IPS DF 19.7 (cell line): ENCODE measurements around the gene DDA1.
"Not testable (repeated sequence)": the region's sequence is repeated elsewhere in the genome, so short reads cannot be mapped to it uniquely, and the experiment has no call there.

Source experiments
- DNase-seq: peaks from one replicate; pipeline ENCODE4 v3.0.0-alpha.2; 2013; ENCODE audit warnings: low read depth, low spot score

Gene DDA1

DNA sequence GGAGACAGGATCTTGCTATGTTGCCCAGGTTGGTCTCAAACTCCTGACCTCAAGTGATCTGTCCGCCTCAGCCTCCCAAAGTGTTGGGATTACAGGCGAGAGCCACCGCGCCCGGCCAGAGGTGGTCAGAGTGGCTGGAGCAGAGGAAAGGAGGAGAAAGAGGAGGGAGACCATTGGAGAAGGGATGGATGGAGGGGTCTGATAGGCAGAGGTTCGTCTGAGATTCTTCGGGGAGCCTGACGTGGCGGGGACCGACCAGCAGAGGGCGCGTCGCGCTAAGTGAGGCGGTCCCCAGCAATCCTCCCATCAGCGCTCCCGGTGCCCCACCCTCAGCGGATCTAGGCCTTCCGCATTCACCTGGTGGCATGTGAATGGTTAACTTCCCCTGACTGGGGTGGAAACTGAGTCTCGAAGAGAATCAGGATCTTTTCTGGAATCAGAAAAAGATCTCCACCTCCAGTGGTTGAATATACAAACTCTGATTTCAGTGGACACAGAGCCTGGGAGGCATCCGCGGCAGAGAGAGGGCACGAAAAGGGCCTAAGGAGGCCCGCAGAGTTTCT, 36.8 kb downstream of the DDA1 start:
- no peak for DNase-seq

DNA sequence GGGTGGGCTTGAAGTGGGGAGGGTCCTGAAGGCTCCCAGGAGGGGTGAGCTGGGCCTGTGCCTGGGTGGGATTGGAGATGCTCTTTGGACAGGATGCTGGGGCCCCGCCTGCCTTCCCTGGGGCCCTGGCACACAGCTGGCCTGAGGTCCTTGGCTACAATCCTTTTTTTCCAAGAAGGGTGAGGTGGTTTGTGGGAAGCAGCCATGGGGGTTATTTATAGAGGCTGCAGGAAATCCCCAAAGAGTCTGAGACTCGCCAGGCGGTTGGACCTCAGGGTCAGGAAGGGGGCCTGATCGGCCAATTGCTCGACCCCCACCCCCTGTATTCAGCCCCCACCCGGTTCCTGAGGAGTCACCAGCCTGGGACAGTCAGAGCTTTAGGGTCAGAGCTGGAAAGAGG, 38.0 kb downstream of the DDA1 start:
- DNase-seq = no peak

DNA sequence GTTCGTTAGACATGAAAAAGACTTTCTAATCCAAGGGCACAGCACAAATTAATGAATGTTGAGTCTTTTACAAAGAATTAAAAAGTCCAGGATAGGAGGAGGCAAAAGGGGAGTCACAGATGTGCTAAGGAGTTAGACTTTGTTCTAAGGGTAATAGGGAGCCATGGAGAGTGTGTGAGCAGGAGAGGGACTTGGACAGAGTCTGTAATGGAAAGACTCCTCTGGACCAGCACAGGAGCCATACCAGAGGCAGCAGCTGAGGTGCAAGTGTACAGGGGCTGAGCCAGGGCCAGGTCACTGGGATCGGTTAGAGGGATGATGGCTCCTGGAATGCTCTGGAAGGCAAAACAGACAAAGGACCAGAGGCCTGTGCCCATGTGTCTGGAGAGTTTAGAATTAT, 38.5 kb downstream of the DDA1 start:
- DNase-seq = no peak

DNA sequence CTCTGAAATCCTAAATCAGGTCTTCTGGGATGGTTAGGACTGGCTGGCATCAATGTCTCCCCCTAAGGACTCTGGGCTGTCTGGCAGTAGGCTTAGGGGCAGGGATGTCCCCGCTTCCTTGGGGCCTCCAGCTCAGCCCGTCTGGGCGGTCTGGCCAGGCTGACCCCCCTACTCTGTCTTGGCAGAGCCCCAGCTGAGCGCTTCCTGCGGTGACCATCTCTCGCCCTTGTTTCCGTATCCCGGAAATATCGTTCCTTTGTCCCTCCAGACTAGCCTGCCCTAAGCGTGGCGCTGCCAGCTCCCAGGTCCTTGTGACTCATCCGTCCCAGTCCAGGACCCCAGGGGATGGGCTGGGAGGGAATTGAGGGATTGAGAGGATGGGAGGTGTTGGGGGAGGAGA, 39.3 kb downstream of the DDA1 start:
- no peak for DNase-seq

DNA sequence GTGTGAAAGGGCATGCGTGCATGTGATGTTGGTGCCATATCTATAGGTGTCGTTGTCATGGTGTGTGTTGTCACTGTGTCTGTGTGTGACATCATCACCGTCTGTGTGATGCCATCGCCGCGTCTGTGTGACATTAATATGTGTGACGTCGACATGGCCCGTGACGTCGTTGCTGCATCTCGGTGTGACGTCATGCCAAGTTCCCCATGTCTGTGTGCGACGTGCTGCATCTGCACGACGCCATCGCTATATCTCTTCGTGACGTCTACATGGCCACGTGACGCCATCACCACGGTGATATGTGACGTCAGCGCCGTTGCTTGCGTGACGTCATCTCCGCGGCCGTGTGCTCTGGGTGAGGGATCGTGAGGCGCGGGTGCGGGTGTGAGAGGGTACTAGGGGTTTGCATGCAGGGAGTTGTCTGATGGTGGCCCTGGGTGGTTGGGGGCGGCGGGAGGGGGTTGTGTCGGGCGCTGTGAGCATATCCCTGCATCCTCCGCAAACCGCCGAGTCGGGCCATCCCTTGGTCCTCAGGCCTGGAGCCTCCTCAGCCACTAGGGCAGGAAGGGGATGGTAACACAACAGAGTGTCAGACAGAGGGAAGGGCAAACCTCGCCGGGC, 42.6 kb downstream of the DDA1 start:
- DNase-seq = no peak

DNA sequence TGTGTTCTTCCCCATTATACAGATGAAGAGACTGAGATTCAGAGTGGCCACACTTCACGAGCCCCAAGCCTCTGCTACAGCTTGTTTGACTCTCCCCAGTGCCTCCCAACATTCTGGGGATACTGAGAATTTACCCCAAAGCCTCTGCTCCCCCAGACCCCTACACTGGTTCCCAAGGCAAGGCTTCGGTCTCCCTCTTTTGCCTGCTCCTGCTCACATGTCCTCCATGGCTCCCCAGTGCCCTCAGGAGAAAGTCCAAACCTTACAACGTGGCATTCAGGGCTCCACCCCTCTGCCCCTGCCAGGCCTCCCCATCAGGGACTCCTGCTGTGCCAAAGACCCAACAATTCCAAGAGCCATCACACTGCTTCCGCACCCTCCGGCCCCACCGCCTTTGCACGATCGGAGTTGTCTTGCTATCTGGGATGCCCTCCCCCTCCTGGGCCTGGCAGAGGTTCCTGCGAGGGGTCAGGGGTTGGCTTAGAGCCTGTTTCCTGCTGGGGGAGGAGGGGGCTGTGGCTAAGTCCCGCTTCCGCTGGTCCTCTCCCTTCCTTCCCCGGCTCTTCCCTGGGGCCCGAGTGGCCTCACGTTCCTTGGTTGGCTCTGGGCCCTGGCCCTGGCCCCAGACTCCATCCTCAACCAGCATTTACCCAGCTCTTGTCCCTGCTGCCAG, 43.4 kb downstream of the DDA1 start:
- no peak for DNase-seq

DNA sequence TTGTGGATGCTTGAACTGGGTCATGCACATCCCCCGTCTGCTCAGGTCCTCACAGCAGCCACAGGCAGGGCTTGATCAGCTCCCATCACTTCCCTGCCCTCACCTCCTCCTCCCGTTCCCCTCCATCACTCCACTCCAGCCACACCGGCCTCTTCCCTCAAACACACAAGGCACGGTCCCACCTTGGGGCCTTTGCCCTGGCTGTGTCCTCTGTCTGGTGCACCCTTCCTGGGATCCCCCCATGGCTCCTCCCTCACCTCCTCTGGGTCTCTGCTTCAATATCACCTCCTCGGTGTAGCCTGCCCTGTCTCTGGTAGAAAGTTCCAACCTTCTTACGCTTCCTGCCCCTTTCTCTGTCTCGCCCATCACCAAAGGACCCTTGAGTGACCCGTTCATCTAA, 44.0 kb downstream of the DDA1 start:
- no peak for DNase-seq

DNA sequence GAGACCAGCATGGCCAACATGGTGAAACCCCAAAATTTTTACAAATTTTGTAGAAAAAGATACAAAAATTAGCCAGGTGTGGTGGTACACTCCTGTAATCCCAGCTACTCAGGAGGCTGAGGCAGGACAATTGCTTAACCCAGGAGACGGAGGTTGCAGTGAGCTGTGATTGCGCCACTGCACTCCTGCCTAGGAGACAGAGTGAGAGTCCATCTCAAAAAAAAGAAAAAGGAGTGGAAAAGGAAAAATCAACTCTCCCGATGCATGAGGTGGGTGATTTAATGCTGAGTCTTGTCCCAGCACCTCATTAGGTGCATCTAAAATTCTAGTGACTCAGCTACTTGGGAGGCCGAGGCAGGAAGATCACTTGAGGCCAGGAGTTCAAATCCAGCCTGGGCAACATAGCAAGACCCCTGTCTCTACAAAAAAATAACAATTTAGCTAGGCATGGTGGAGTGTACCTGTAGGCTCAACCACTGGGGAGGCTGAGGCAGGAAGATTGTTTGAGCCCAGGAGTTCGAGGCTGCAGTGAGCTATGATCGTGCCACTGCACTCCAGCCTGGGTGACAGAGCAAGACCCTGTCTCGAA, 47.8 kb downstream of the DDA1 start:
- no peak for DNase-seq

DNA sequence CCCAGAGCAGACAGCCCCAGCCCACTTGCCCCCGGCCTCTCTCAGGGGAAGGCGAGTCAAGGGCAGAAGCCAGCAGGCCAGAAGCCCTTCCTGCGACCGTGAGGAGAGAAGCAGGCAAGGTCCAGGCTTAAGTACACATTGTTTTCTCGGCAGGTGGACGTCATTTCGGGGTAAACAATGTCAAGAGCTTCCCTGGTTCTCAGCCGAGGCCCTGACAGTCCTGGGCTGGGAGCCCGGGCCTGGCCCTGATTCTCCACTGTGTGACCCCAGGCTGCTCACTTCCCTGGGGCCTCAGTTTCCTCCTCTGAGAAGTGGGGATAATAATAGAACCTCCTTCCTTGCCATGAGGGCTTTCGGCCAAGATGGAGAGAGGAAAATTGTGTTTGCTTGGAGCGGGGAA, 48.4 kb downstream of the DDA1 start:
- DNase-seq = no peak

DNA sequence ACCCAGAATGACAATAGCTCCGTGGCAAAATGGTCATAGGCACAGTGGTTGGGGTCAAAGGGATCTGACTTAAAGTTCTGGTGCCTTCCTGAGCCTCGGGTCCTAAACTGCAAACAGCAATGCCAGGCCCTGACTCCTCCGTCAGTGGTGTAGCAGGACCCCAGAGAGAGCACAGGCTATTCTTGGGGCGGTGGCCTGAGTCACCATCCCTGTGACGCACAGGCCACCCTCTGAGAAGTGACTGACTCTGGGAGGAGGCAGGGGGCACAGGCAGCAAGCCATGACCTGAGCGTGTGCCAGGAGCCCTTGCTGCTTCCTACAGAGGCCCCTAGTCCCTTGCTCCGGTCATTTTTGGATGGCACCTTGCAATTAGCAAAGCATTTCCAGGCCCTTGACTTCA, 49.0 kb downstream of the DDA1 start:
- no peak for DNase-seq

DNA sequence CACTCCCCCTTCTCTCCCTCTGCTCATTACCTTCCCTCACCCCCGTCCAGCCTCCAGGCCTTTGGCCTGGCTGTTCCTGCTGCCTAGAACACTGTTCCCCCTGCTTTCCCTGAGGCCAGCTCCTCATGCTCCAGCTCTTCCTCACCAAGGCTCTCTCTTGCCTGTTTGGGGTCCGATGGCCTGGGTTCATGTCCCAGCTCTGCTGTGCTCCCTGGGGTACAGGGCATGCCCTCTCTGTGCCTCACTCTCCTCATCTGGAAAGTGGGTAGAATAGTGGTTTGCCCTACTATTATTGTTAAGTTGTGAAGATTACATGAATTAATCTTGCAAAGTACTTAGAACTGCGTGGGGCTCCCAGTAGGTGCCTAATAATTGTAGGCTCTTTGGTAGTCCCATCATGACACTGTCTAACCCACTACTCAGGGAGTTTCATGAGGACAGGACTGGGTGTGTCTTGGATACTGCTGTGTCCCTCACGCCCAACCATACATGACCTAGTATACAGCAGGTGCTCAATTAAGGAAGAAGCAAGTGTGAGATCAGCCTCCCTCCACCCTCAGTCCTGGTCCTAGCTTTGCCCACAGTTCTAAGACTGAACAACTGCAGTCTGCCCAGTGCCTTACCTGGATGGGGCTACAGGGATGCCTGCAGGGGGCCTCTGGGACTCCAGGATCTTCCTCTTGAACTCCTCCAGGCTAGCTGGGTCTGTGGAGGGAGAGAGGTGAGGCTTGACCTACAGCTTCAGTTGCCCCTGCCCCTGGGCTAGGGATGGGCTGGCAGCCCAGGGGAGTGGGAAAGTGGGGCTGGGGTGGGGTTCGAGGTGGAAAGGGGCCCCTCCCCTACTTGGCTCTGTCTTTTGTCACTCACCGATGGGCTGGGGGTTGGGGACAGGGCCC, 50.8 kb downstream of the DDA1 start:
- no peak for DNase-seq

DNA sequence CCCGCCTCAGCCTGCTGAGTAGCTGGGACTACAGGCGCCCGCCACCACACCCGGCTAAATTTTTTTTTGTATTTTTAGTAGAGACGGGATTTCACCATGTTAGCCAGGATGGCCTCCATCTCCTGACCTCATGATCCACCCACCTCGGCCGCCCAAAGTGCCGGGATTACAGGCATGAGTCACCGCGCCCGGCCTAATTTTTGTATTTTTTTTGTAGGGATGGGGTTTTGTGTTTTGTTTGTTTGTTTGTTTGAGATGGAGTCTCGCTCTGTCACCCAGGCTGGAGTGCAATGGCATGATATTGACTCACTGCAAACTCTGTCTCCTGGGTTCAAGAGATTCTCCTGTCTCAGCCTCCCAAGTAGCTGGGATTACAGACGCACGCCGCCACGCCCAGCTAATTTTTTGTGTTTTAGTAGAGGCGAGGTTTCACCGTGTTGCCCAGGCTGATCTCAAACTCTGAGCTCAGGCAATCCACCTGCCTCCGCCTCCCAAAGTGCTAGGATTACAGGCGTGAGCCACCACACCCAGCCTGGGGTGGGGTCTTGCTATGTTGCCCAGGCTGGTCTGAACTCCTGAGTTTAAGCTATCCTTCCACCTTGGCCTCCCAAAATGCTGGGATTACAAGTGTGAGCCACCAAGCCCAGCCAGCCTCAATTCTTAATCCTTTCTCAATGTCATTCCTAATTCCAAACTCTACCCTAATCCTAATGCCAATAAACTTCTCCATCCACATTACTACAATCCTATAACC, 54.7 kb downstream of the DDA1 start:
- DNase-seq = not testable (repeated sequence)

DNA sequence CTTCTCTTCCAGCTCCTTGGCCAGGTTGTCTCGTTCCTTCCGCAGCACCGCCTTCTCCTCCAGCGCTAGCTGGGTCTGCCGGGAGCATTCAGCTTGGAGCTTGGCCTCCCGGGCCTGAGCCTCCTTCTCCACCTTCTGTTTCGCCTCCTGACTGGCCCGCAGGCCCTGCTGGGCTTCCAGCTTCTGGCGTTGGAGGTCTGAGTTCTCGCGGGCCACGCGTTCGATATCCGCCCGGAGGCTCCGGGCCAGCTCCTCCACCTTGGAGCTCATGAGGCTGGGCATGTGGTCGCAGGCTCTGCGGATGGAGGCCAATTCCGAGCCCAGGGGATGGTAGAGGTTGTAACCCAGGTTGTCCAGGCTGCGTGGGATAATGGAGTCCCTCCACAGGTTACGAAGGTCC, 56.0 kb downstream of the DDA1 start:
- no peak for DNase-seq

DNA sequence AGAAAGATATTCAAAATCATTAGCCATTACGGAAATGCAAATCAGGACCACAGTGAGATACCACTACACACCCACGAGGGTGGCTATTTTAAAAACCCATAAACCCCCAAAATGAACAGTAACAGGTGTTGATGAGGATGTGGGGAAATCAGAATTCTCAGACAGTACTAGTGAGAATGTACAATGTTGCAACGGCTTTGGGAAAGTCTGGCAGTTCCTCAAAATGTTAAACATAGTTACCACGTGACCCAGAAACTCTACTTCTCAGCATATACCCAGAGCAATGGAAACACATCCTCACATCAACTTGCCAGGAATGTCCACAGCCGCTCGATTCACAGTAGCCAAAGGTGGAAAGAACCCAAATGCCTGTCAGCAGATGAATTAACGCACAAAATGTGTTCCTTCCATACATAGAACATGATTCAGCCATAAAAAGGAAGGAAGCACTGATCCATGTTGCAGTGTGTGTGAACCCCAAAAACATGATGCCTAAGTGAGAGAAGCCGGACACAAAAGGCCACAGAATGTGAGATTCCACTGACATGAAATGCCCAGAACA, 60.7 kb downstream of the DDA1 start:
- DNase-seq = no peak
